ENCODE data around the gene SPTBN4. TPM values are rescaled to one million over a fixed set of nuclear protein-coding genes. Genes with fewer than 3 reads are reported as not detected.

Gene SPTBN4
- total RNA-seq, 6 donors from 2014 or later, result 0.33 to 8.4 (median 0.67) TPM

DNA sequence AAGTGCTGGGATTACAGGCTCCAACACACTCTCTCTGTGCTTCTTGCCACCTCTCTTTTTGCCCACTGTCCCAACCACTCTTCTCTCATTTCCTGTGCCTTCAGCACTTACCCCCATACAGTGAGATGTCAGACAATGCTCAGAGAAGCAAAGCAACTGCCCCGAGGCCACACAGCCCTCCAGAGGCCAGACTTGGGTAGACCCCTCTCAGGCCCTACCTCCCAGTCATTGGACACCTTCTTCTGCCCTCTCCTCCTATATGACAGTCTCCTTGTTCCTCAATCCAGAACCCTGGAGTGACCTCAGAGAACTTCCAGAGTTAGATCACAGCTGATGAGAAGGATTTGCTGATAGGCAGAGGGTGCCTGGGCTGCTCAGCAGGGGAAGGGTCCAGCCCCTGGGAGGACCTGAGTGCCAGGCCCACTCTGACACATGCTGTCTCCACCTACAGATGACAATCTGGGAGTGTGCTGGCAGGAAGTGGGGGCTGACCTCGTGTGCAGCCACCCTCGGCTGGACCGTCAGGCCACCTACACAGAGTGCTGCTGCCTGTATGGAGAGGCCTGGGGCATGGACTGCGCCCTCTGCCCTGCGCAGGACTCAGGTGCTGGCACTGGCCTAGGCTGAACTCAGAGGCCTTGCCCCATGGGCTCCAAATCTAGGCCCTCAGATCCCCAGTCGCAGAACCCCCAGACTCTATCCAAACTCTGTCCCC is 158.8 kb downstream of the SPTBN4 start:
- Histone ChIP-seq H3K4me1 (peaks cover 0 to 7% (median 0%) of the 10 kb centered on the region in 4 donors), H3K27me3 (no peaks in the 10 kb centered on the region), H3K36me3 (peaks cover 0 to 43% (median 29%) of the 10 kb centered on the region in 4 donors), H3K27ac (no peak overlapping the region), H3K4me3 (no peak overlapping the region), H3K9me3 (no peaks in the 10 kb centered on the region)
- no peak for ATAC-seq (ENCODE audit: low FRiP score in 2 of 2)
- 69 to 92% methylated on average over 2 to 5 of the region's 7 CpGs for WGBS, 2 donors
- no peak for TF ChIP-seq POLR2AphosphoS5 (IDR thresholded peaks at IDR 0.05)
- no peak for TF ChIP-seq CTCF (IDR thresholded peaks at IDR 0.05)
- no peak for TF ChIP-seq EP300 (IDR thresholded peaks at IDR 0.05)
- no peak for TF ChIP-seq POLR2A (IDR thresholded peaks at IDR 0.05)
- DNase-seq, result no peak

Small RNA genes lying within 50 kb of the gene (small RNA-seq; reads per million reads assigned to genes)
- 0 reads per million in 4 donors for gene RF00017

Other genes starting within 250 kb of the SPTBN4 start
- not detected for gene TTC9B, start 248.6 kb upstream of the SPTBN4 start, total RNA-seq
- under 1 TPM in 3 of 6 donors, not detected in 3; 0.31 to 1.00 (median 0.79) TPM for gene CCNP, start 240.3 kb upstream of the SPTBN4 start, total RNA-seq
- gene AKT2, start 181.7 kb upstream of the SPTBN4 start, total RNA-seq, result 100 to 1,000 TPM in 4 of 6 donors, 10 to 100 TPM in 2; 59.7 to 164 (median 105) TPM
- gene C19orf47, start 118.6 kb upstream of the SPTBN4 start, total RNA-seq, result 10 to 100 TPM; 12.6 to 59.7 (median 16.4) TPM
- gene PLD3, start 118.3 kb upstream of the SPTBN4 start, total RNA-seq, result 100 to 1,000 TPM; 257 to 710 (median 470) TPM
- 1 to 10 TPM in 1 of 6 donors, under 1 TPM in 4, not detected in 1; 0.17 to 1.0 (median 0.46) TPM for gene HIPK4, start 76.8 kb upstream of the SPTBN4 start, total RNA-seq
- 100 to 1,000 TPM in 1 of 6 donors, 10 to 100 TPM in 5; 30.1 to 146 (median 51.5) TPM for gene PRX, start 53.6 kb upstream of the SPTBN4 start, total RNA-seq
- gene SERTAD1, start 41.0 kb upstream of the SPTBN4 start, total RNA-seq, result 10 to 100 TPM in 4 of 6 donors, 1 to 10 TPM in 2; 2.1 to 37.5 (median 18.4) TPM
- 10 to 100 TPM in 5 of 6 donors, 1 to 10 TPM in 1; 8.9 to 44.5 (median 21.9) TPM for gene SERTAD3, start 22.7 kb upstream of the SPTBN4 start, total RNA-seq
- gene BLVRB, start 1.3 kb upstream of the SPTBN4 start, total RNA-seq, result 100 to 1,000 TPM in 5 of 6 donors, 10 to 100 TPM in 1; 77.5 to 379 (median 223) TPM
- 100 to 1,000 TPM in 2 of 6 donors, 10 to 100 TPM in 4; 60.6 to 232 (median 90.2) TPM for gene SHKBP1, start 109.9 kb downstream of the SPTBN4 start, total RNA-seq
- gene LTBP4, start 134.4 kb downstream of the SPTBN4 start, total RNA-seq, result 100 to 1,000 TPM; 125 to 541 (median 401) TPM
- gene NUMBL, start 223.7 kb downstream of the SPTBN4 start, total RNA-seq, result 100 to 1,000 TPM in 1 of 6 donors, 10 to 100 TPM in 5; 18.0 to 133 (median 23.8) TPM
- 100 to 1,000 TPM in 2 of 6 donors, 10 to 100 TPM in 4; 46.2 to 142 (median 65.4) TPM for gene COQ8B, start 249.9 kb downstream of the SPTBN4 start, total RNA-seq

All from upper lobe of left lung (tissue), 6 donors.